GM10266 (cell line): ENCODE results near the gene ZNF618.

ENCODE experiments used
- DNase-seq: peaks from one replicate; pipeline ENCODE4 v3.0.0; 2012; ENCODE audit errors: extremely low spot score
- CTCF ChIP-seq: IDR thresholded peaks from 2 replicates; pipeline ENCODE4 v1.5.1; 2012; ENCODE audit warnings: mild to moderate bottlenecking, low read depth; ENCODE audit not compliant: control insufficient read depth, insufficient read depth; ENCODE audit errors: missing control alignments

The ZNF618 gene

GRCh38 chr9:114023961-114024360, 147.9 kb downstream of the ZNF618 start:
- no peak for DNase-seq
- TF ChIP-seq CTCF = no peak

- TF ChIP-seq CTCF = no peak
- DNase-seq = no peak
Observed at GRCh38 chr9:114025196-114025753, 149.2 kb downstream of the ZNF618 start.

GRCh38 chr9:114025760-114026159, 149.7 kb downstream of the ZNF618 start:
- no peak for TF ChIP-seq CTCF
- no peak for DNase-seq

- DNase-seq = no peak
- no peak for TF ChIP-seq CTCF
Observed at GRCh38 chr9:114026335-114026734, 150.2 kb downstream of the ZNF618 start.

- DNase-seq = no peak
- no peak for TF ChIP-seq CTCF
Observed at GRCh38 chr9:114027159-114027862, 151.2 kb downstream of the ZNF618 start.

- no peak for DNase-seq
- TF ChIP-seq CTCF = no peak
Observed at GRCh38 chr9:114027863-114028465, 151.9 kb downstream of the ZNF618 start.

- no peak for TF ChIP-seq CTCF
- no peak for DNase-seq
Observed at GRCh38 chr9:114028646-114029045, 152.5 kb downstream of the ZNF618 start.
